Fibroblast of lung (primary cell): ENCODE data around the gene DENND5B. TPM values are rescaled to one million over a fixed set of nuclear protein-coding genes. Genes with fewer than 3 reads are reported as not detected.

Experiments
- DNase-seq, 2 donors: peaks; one replicate each; pipeline versions ENCODE4 v3.0.0 to v3.0.0-alpha.2; 2010; ENCODE audit warnings: low read depth in 2 of 2
- H2AFZ ChIP-seq: 2 replicates; pipeline ENCODE4 v1.5.1; 2012; ENCODE audit warnings: low read length, control low read depth, inconsistent platforms
- H3K27ac ChIP-seq: 2 replicates; pipeline ENCODE4 v1.5.1; 2011; ENCODE audit warnings: low read length, control low read depth; ENCODE audit not compliant: insufficient read depth
- H3K27me3 ChIP-seq: 2 replicates; pipeline ENCODE4 v1.5.1; 2011; ENCODE audit warnings: mild to moderate bottlenecking, low read length; ENCODE audit not compliant: control insufficient read depth, insufficient read depth
- H3K36me3 ChIP-seq: 2 replicates; pipeline ENCODE4 v1.5.1; 2011; ENCODE audit warnings: low read length; ENCODE audit not compliant: control insufficient read depth, insufficient read depth
- H3K4me1 ChIP-seq: 2 replicates; pipeline ENCODE4 v1.5.1; 2011; ENCODE audit warnings: low read length; ENCODE audit not compliant: control insufficient read depth, insufficient read depth; ENCODE audit errors: extremely low read depth
- H3K4me2 ChIP-seq: 2 replicates; pipeline ENCODE4 v1.5.1; 2011; ENCODE audit warnings: low read length, control low read depth; ENCODE audit not compliant: insufficient read depth; ENCODE audit errors: extremely low read depth
- H3K4me3 ChIP-seq, 4 experiments: fragments of 200-600 bp in 1 of 4; sonication (generic) in 1 of 4; replicated peaks in 1 of 4; 2 replicates each; pipeline ENCODE4 v1.5.1; 2011 to 2016; ENCODE audit warnings: low read length in 4 of 4, low read depth in 3 of 4, mild to moderate bottlenecking in 3 of 4, control low read depth in 2 of 4, inconsistent platforms in 1 of 4, mixed read lengths in 1 of 4; ENCODE audit not compliant: insufficient read depth in 1 of 4; ENCODE audit errors: control extremely low read depth in 1 of 4
- H3K79me2 ChIP-seq: 2 replicates; pipeline ENCODE4 v1.5.1; 2012; ENCODE audit warnings: mild to moderate bottlenecking, low read length, inconsistent platforms; ENCODE audit not compliant: control insufficient read depth, insufficient read depth
- H3K9ac ChIP-seq: 2 replicates; pipeline ENCODE4 v1.5.1; 2011; ENCODE audit warnings: mild to moderate bottlenecking, low read length, control low read depth; ENCODE audit not compliant: insufficient read depth
- H3K9me3 ChIP-seq: 2 replicates; pipeline ENCODE4 v1.5.1; 2012; ENCODE audit warnings: low read depth, low read length; ENCODE audit not compliant: control insufficient read depth, insufficient read depth
- H4K20me1 ChIP-seq: 2 replicates; pipeline ENCODE4 v1.5.1; 2011; ENCODE audit warnings: low read length; ENCODE audit not compliant: control insufficient read depth, insufficient read depth; ENCODE audit errors: extremely low read depth
- EZH2 ChIP-seq: IDR thresholded peaks from 2 replicates; pipeline ENCODE4 v1.5.1; 2012; ENCODE audit warnings: low read length, control low read depth, mild to moderate bottlenecking; ENCODE audit errors: missing control alignments
- polyA plus RNA-seq, 2 donors: library from polyadenylated mRNA; depleted of rRNA in 1 of 2; stranded (reverse) in 1 of 2; unstranded in 1 of 2; fragments of >200 nt; gene quantifications; 2 replicates each; pipeline ENCODE4 v1.2.1, GENCODE V29; 2011 to 2012; ENCODE audit warnings: missing spikeins in 1 of 2
- total RNA-seq: library from RNA; depleted of rRNA; stranded (reverse); fragments of >200 nt; gene quantifications from 2 replicates; pipeline ENCODE4 v1.2.1, GENCODE V29; 2014
- TF ChIP-seq, protein P1 (sequence below), 2 donors: IDR thresholded peaks in 1 of 2; conservative IDR thresholded peaks in 1 of 2; 1 replicate in 1 of 2; 2 replicates in 1 of 2; pipeline ENCODE4 v1.5.1; 2011 to 2012; ENCODE audit warnings: low read length in 2 of 2, control low read depth in 1 of 2, inconsistent platforms in 1 of 2, low read depth in 1 of 2, mild to moderate bottlenecking in 1 of 2

DENND5B gene
- total and polyA plus RNA-seq, 2 donors (not counting 1 experiment from before 2014, with no cell fraction given), result 5.3 to 6.9 TPM

DNA sequence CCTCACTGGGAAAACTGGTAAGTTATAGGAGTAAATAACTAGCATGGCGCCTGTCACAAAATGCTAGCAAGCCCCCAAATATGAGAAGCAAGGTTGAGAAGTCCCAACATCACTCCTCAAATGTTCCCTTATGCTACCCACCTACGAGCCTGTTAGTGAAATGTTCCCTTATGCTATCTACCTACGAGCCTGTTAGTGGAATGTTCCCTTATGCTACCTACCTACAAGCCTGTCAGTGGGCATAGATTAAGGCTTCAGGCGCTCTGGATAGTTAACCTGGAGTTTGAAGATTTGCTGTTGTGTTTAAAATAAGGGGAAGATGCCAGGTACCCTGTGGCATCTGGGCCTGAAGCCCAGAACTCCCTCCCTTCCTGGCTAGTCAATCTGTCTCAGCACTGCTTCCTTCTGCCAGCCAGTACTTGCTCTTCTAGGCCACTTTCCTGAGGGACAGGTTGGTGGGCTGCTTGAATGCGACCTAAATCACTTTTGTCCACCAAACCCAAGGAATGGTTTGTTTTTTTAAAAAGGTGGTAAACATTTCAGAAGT is 197.9 kb downstream of the DENND5B start:
- no peaks in the 10 kb centered on the region for H3K9me3 ChIP-seq
- H3K9ac ChIP-seq, result no peak overlapping the region
- no peaks in the 10 kb centered on the region for H3K4me1 ChIP-seq
- no peaks in the 10 kb centered on the region for H3K79me2 ChIP-seq
- H2AFZ ChIP-seq, result no peak overlapping the region
- DNase-seq, result no peak
- no peak overlapping the region for H3K4me2 ChIP-seq
- no peaks in the 10 kb centered on the region for H3K36me3 ChIP-seq
- no peak overlapping the region for H3K27ac ChIP-seq
- TF ChIP-seq, protein P1, sequence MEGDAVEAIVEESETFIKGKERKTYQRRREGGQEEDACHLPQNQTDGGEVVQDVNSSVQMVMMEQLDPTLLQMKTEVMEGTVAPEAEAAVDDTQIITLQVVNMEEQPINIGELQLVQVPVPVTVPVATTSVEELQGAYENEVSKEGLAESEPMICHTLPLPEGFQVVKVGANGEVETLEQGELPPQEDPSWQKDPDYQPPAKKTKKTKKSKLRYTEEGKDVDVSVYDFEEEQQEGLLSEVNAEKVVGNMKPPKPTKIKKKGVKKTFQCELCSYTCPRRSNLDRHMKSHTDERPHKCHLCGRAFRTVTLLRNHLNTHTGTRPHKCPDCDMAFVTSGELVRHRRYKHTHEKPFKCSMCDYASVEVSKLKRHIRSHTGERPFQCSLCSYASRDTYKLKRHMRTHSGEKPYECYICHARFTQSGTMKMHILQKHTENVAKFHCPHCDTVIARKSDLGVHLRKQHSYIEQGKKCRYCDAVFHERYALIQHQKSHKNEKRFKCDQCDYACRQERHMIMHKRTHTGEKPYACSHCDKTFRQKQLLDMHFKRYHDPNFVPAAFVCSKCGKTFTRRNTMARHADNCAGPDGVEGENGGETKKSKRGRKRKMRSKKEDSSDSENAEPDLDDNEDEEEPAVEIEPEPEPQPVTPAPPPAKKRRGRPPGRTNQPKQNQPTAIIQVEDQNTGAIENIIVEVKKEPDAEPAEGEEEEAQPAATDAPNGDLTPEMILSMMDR (conservative IDR thresholded peaks at IDR 0.05 in 1 of 2, IDR thresholded peaks at IDR 0.05 in 1 of 2; ENCODE audit: low read depth in 1 of 2, low read length in 2 of 2), result no peak
- no peak for TF ChIP-seq EZH2
- no peaks in the 10 kb centered on the region for H3K27me3 ChIP-seq
- no peaks in the 10 kb centered on the region for H4K20me1 ChIP-seq
- H3K4me3 ChIP-seq, result no peak overlapping the region

DNA sequence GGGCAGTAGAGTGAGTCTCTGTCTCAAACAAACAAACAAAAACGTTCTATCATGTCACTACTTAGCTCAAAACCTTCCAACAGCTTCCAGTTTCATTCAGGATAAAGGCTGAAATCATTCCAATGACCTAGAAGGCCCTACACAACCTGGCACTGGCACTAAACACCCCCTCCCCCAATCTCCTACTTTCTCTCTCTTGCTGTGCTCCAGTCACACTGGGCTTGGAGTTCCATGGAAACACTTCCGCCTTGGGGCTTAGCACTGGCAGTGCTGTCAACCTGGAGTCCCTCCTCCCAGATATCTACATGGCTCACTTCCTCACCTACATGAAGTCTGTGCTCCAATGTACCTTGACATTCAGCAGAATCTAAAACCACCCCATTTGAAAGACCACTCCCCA is 199.9 kb downstream of the DENND5B start:
- H3K4me2 ChIP-seq, result no peak overlapping the region
- H3K4me3 ChIP-seq, result no peak overlapping the region
- no peaks in the 10 kb centered on the region for H3K27me3 ChIP-seq
- H3K9ac ChIP-seq, result no peak overlapping the region
- TF ChIP-seq EZH2, result no peak
- TF ChIP-seq, protein P1 (conservative IDR thresholded peaks at IDR 0.05 in 1 of 2, IDR thresholded peaks at IDR 0.05 in 1 of 2; ENCODE audit: low read depth in 1 of 2, low read length in 2 of 2), result no peak
- DNase-seq, result no peak
- no peaks in the 10 kb centered on the region for H3K79me2 ChIP-seq
- H3K4me1 ChIP-seq, result no peaks in the 10 kb centered on the region
- H2AFZ ChIP-seq, result no peak overlapping the region
- no peaks in the 10 kb centered on the region for H3K9me3 ChIP-seq
- H4K20me1 ChIP-seq, result no peaks in the 10 kb centered on the region
- no peaks in the 10 kb centered on the region for H3K36me3 ChIP-seq
- H3K27ac ChIP-seq, result no peak overlapping the region

DNA sequence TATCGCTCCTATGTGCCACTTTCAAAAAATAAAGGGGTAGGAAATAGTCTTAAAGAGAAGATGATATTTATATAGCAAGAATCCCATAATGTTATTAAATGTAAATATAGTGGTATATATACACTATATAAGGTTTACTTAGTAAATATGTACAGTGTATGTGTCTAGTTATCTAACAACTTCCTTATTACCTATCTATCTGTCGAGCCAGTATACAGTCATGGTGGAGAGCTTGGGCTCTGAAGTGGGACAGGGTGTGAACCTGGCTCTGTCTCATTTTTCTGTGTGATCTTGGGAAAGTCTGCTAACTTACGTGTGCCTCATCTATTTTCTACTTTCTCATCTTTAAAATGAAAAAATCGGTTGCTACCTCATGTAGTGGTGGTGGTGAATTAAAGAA is 202.2 kb downstream of the DENND5B start:
- no peak overlapping the region for H3K4me2 ChIP-seq
- H3K4me3 ChIP-seq, result no peak overlapping the region
- H4K20me1 ChIP-seq, result no peaks in the 10 kb centered on the region
- TF ChIP-seq EZH2, result no peak
- TF ChIP-seq, protein P1 (conservative IDR thresholded peaks at IDR 0.05 in 1 of 2, IDR thresholded peaks at IDR 0.05 in 1 of 2; ENCODE audit: low read depth in 1 of 2, low read length in 2 of 2), result no peak
- no peaks in the 10 kb centered on the region for H3K36me3 ChIP-seq
- H3K27me3 ChIP-seq, result no peaks in the 10 kb centered on the region
- no peak for DNase-seq
- no peaks in the 10 kb centered on the region for H3K4me1 ChIP-seq
- no peak overlapping the region for H3K27ac ChIP-seq
- H3K9me3 ChIP-seq, result no peaks in the 10 kb centered on the region
- H2AFZ ChIP-seq, result no peak overlapping the region
- no peaks in the 10 kb centered on the region for H3K79me2 ChIP-seq
- H3K9ac ChIP-seq, result no peak overlapping the region
